Neuronal stem cell (in vitro differentiated cells): Measurements from ENCODE around the gene IMP3.
A peak's percentile ranks its signal among the peaks of the same experiment; 100 is the strongest.

Experiments used
- DNase-seq: peaks from one replicate; pipeline ENCODE4 v3.0.0-alpha.2; 2013; ENCODE audit warnings: low spot score
- H2AFZ ChIP-seq: one replicate; pipeline ENCODE4 v1.6.1; 2013; ENCODE audit warnings: mild to moderate bottlenecking, low read length, inconsistent platforms
- H2AK5ac ChIP-seq: 2 replicates; pipeline ENCODE4 v1.6.1; 2013; ENCODE audit warnings: low read depth, mild to moderate bottlenecking, inconsistent platforms, low read length, moderate library complexity, mixed read lengths
- H2BK120ac ChIP-seq: 2 replicates; pipeline ENCODE4 v1.6.1; 2013; ENCODE audit warnings: low read depth, mild to moderate bottlenecking, inconsistent platforms, low read length, moderate library complexity, mixed read lengths
- H2BK12ac ChIP-seq: one replicate; pipeline ENCODE4 v1.6.1; 2013; ENCODE audit warnings: low read length, inconsistent platforms
- H2BK15ac ChIP-seq: 2 replicates; pipeline ENCODE4 v1.6.1; 2013; ENCODE audit warnings: mild to moderate bottlenecking, low read length, inconsistent platforms, mixed read lengths
- H2BK5ac ChIP-seq: one replicate; pipeline ENCODE4 v1.6.1; 2013; ENCODE audit warnings: inconsistent platforms, mild to moderate bottlenecking, low read length, moderate library complexity
- H3K14ac ChIP-seq: one replicate; pipeline ENCODE4 v1.6.1; 2013; ENCODE audit warnings: low read length, inconsistent platforms
- H3K18ac ChIP-seq: 2 replicates; pipeline ENCODE4 v1.6.1; 2013; ENCODE audit warnings: low read length, inconsistent platforms
- H3K23ac ChIP-seq: 2 replicates; pipeline ENCODE4 v1.6.1; 2013; ENCODE audit warnings: low read depth, mild to moderate bottlenecking, mixed read lengths, low read length, inconsistent platforms; ENCODE audit not compliant: poor library complexity
- H3K27ac ChIP-seq: replicated peaks from 3 replicates; pipeline ENCODE4 v1.5.1; 2013; ENCODE audit warnings: low read length, inconsistent platforms
- H3K27me3 ChIP-seq, 3 experiments: 2 replicates each; pipeline ENCODE4 v1.6.1; 2013; ENCODE audit warnings: low read length in 3 of 3, mild to moderate bottlenecking in 2 of 3, inconsistent platforms in 1 of 3, low read depth in 1 of 3, mixed read lengths in 1 of 3, moderate library complexity in 1 of 3; ENCODE audit not compliant: control insufficient read depth in 3 of 3, insufficient read depth in 3 of 3
- H3K36me3 ChIP-seq, 2 donors: replicated peaks in 1 of 2; 2 replicates each; pipeline ENCODE4 v1.6.1; 2013; ENCODE audit warnings: low read length in 2 of 2; ENCODE audit not compliant: control insufficient read depth in 2 of 2, insufficient read depth in 2 of 2
- H3K4ac ChIP-seq: 2 replicates; pipeline ENCODE4 v1.6.1; 2013; ENCODE audit warnings: inconsistent platforms, mild to moderate bottlenecking, low read length, moderate library complexity
- H3K4me1 ChIP-seq, 2 donors: 1 replicate in 1 of 2; 2 replicates in 1 of 2; pipeline ENCODE4 v1.6.1; 2013; ENCODE audit warnings: low read length in 2 of 2, low read depth in 1 of 2; ENCODE audit not compliant: control insufficient read depth in 2 of 2, insufficient read depth in 1 of 2
- H3K4me2 ChIP-seq: one replicate; pipeline ENCODE4 v1.6.1; 2013; ENCODE audit warnings: mild to moderate bottlenecking, low read length, inconsistent platforms; ENCODE audit not compliant: insufficient read depth, poor library complexity, severe bottlenecking
- H3K4me3 ChIP-seq, 2 donors: 2 replicates each; pipeline ENCODE4 v1.5.1; 2013; ENCODE audit warnings: low read length in 2 of 2, mild to moderate bottlenecking in 2 of 2, inconsistent platforms in 1 of 2, moderate library complexity in 1 of 2
- H3K79me1 ChIP-seq: one replicate; pipeline ENCODE4 v1.6.1; 2013; ENCODE audit warnings: low read depth, mild to moderate bottlenecking, inconsistent platforms, low read length, moderate library complexity
- H3K9ac ChIP-seq: one replicate; pipeline ENCODE4 v1.6.1; 2013; ENCODE audit warnings: mild to moderate bottlenecking, low read depth, low read length, inconsistent platforms; ENCODE audit not compliant: poor library complexity
- H3K9me3 ChIP-seq, 2 donors: replicated peaks in 1 of 2; 2 replicates each; pipeline versions ENCODE3 to v1.6.1; 2013; ENCODE audit warnings: low read length in 2 of 2, mild to moderate bottlenecking in 2 of 2, inconsistent platforms in 1 of 2, low read depth in 1 of 2, mixed read lengths in 1 of 2, moderate library complexity in 1 of 2; ENCODE audit not compliant: control insufficient read depth in 2 of 2, insufficient read depth in 1 of 2
- H4K8ac ChIP-seq: one replicate; pipeline ENCODE4 v1.6.1; 2013; ENCODE audit warnings: low read depth, mild to moderate bottlenecking, inconsistent platforms, low read length, moderate library complexity
- H4K91ac ChIP-seq: one replicate; pipeline ENCODE4 v1.6.1; 2013; ENCODE audit warnings: low read length, low read depth, mild to moderate bottlenecking, inconsistent platforms; ENCODE audit not compliant: poor library complexity
- WGBS, 2 donors: extraction: QIAGEN DNeasy Blood & Tissue Kit; methylation state at CpG; one replicate each; pipeline ENCODE4 v1.1.7; 2013; ENCODE audit warnings: missing lambda C conversion rate in 2 of 2, mixed read lengths in 1 of 2; ENCODE audit not compliant: insufficient read length in 2 of 2, insufficient replicate concordance in 1 of 2; ENCODE audit errors: extremely low coverage in 2 of 2; 5-methylcytosine and 5-hydroxymethylcytosine counted together

Gene IMP3

GRCh38 chr15:75669191-75669878, 29.3 kb upstream of the IMP3 start:
- H3K9me3 ChIP-seq, result peaks cover 0 to 2% of the 10 kb centered on the region in 2 donors
- no peak overlapping the region for H2AK5ac ChIP-seq
- peaks cover 5% of the 10 kb centered on the region for H3K79me1 ChIP-seq
- H3K9ac ChIP-seq, result no peak overlapping the region
- H3K23ac ChIP-seq, result no peak overlapping the region
- DNase-seq, result no peak
- no peak overlapping the region for H3K14ac ChIP-seq
- no peak overlapping the region for H3K4me2 ChIP-seq
- peaks cover 0 to 2% of the 10 kb centered on the region in 2 donors for H3K36me3 ChIP-seq
- no peak overlapping the region for H4K8ac ChIP-seq
- H2AFZ ChIP-seq, result no peak overlapping the region
- no peak overlapping the region for H2BK12ac ChIP-seq
- no peaks in the 10 kb centered on the region for H3K27me3 ChIP-seq
- no CpG with 5 or more reads among the region's 14 CpGs for whole genome bisulfite sequencing, 2 donors
- H3K4me1 ChIP-seq, result peaks cover 4 to 17% of the 10 kb centered on the region in 2 donors
- H3K27ac ChIP-seq, result no peak overlapping the region
- no peak overlapping the region for H3K4ac ChIP-seq
- H2BK15ac ChIP-seq, result no peak overlapping the region
- H3K4me3 ChIP-seq, result no peak overlapping the region
- H2BK5ac ChIP-seq, result no peak overlapping the region
- no peak overlapping the region for H2BK120ac ChIP-seq
- no peak overlapping the region for H3K18ac ChIP-seq
- H4K91ac ChIP-seq, result no peak overlapping the region

GRCh38 chr15:75666823-75667501, 26.9 kb upstream of the IMP3 start:
- Histone ChIP-seq H3K4me3 (peak overlapping the region in 1 of 2 donors; percentile 70), H3K9me3 (peaks cover 0 to 2% of the 10 kb centered on the region in 2 donors), H2AFZ (no peak overlapping the region), H2BK15ac (no peak overlapping the region), H2BK120ac (peak overlapping the region; percentile 33), H2BK5ac (peak overlapping the region; percentile 40), H4K8ac (peak overlapping the region; percentile 8), H3K14ac (no peak overlapping the region), H3K9ac (no peak overlapping the region), H3K4me1 (peaks cover 0 to 6% of the 10 kb centered on the region in 2 donors), H4K91ac (no peak overlapping the region), H3K4me2 (no peak overlapping the region), H3K27me3 (no peaks in the 10 kb centered on the region), H2BK12ac (no peak overlapping the region), H3K4ac (no peak overlapping the region), H3K79me1 (peaks cover 8% of the 10 kb centered on the region), H2AK5ac (no peak overlapping the region), H3K27ac (no peak overlapping the region), H3K18ac (peak overlapping the region; percentile 58), H3K23ac (peak overlapping the region; percentile 86), H3K36me3 (peaks cover 0 to 3% of the 10 kb centered on the region in 2 donors)
- WGBS, 2 donors, result no CpG with 5 or more reads among the region's 15 CpGs
- no peak for DNase-seq

GRCh38 chr15:75663931-75664421, 24.0 kb upstream of the IMP3 start:
- peaks cover 0 to 9% of the 10 kb centered on the region in 2 donors for H3K4me1 ChIP-seq
- DNase-seq, result no peak

More at GRCh38 chr15:75663931-75664421, 24.0 kb upstream of the IMP3 start:
- peak overlapping the region; percentile 59 for H4K8ac ChIP-seq
- H3K9ac ChIP-seq, result peak overlapping the region; percentile 60
- H3K23ac ChIP-seq, result peak overlapping the region; percentile 80
- peak overlapping the region; percentile 58 for H2BK12ac ChIP-seq
- no peak overlapping the region for H2AFZ ChIP-seq
- no peak overlapping the region for H4K91ac ChIP-seq
- H2AK5ac ChIP-seq, result peak overlapping the region; percentile 46
- no peak overlapping the region for H2BK5ac ChIP-seq
- H3K4ac ChIP-seq, result no peak overlapping the region
- H2BK15ac ChIP-seq, result no peak overlapping the region
- peak overlapping the region; percentile 63 for H3K18ac ChIP-seq
- H3K27me3 ChIP-seq, result no peaks in the 10 kb centered on the region
- no peak overlapping the region for H3K27ac ChIP-seq
- peaks cover 0 to 2% of the 10 kb centered on the region in 2 donors for H3K9me3 ChIP-seq
- H3K4me3 ChIP-seq, result no peak overlapping the region
- WGBS, 2 donors, result no CpG with 5 or more reads among the region's 11 CpGs
- no peak overlapping the region for H3K4me2 ChIP-seq
- peaks cover 12% of the 10 kb centered on the region for H3K79me1 ChIP-seq
- no peak overlapping the region for H2BK120ac ChIP-seq
- H3K36me3 ChIP-seq, result peaks cover 9 to 19% of the 10 kb centered on the region in 2 donors
- H3K14ac ChIP-seq, result peak overlapping the region; percentile 82
